GM21723 (cell line): ENCODE data around the gene RAP1GAP2.
"Not testable (repeated sequence)": the region's sequence is repeated elsewhere in the genome, so short reads cannot be mapped to it uniquely, and the experiment has no call there.

Experiments used
- ATAC-seq: cut with Tn5 transposase; IDR thresholded peaks from one replicate; pipeline ENCODE4 v1.9.1; 2021; ENCODE audit warnings: mild to moderate bottlenecking, moderate library complexity; ENCODE audit not compliant: unreplicated experiment

RAP1GAP2 gene

DNA sequence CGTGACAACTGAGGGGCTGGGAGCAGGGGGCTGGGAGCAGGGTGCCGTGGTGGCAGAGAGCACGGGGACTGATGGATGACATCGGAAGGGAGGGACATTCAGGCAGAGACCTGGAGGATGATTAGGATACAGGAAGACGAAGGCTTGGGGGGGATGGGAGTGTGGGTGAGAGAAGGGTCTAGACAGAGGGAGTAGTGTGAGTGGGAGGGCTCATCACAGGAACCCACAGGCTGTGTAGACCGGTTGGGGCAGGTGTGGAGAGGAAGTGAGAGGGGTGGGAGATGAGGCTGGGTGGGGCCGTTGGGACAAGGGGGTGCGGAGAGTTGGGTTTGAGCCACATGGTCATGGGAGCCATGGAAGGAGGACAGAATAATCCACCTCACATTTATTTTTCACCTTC, 83.8 kb downstream of the RAP1GAP2 start:
- ATAC-seq, result no peak

DNA sequence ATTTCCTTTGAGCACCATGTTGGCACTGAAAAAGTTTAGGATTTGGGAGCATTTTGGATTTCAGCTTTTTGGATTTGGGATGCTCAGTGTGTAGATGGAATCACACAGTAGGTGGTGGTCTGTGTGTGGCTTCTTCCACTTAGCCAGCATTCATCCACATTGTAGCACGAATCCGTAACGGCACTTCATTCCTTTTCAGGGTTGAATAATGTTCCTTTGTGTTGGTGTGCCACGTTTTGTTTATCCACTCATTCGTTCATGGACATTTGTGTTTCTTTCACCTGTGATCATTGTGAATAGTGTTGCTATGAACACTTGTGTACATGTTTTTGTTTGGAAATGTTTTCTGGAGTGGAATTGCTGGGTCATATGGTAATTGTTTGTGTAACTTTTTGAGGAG, 85.1 kb downstream of the RAP1GAP2 start:
- no peak for ATAC-seq

DNA sequence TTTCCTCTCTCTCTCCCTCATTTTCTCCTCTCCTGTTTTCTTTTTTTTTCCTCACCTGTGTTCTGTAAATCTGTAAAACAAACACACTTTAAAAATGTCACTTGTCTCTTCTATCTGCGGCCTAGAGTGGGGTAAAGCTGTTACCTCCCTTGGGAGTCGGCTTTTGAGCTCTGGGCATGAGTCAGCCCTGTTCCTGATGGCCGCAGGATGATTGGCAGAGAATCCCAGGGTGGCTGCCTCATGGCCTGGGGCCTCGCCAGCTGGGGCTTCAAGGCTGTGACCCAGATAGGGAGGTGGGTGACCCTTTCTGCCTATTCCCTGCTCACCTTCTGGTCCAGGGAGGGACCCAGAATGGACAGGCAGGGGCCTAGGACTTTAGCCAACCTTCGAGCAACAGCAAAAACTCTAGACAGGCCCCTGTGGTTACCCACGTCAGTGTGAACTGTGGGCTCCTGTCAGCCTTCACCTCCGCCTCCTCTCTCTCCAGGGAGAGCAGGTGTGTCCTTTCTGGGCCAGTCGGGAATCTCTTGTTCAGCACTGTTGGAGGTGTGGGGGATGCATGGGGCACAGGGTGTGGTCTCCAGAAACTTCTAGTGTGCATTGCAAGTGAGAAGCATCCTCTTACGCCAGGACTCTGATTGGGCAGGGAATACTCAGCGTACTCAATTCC, 87.4 kb downstream of the RAP1GAP2 start:
- no peak for ATAC-seq

DNA sequence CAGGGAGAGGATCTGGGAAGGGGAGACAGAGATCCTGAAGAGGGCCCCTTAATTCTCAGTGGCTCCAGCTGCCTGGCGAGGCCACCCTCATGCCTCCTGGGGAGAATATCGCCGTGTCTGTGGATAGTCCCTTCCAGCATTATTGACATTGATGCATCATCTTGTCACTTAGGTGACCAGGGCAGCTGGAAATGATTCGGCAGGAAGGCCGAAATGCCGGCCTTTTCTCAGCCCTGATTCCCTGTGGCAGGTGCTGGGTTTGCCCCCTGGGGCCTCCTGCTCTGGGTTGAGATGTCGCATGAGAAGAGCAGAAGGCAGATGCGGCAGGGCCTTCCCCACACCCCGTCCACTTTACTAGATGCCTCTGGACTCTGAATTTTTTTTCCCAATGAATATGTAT, 89.5 kb downstream of the RAP1GAP2 start:
- ATAC-seq, result no peak

DNA sequence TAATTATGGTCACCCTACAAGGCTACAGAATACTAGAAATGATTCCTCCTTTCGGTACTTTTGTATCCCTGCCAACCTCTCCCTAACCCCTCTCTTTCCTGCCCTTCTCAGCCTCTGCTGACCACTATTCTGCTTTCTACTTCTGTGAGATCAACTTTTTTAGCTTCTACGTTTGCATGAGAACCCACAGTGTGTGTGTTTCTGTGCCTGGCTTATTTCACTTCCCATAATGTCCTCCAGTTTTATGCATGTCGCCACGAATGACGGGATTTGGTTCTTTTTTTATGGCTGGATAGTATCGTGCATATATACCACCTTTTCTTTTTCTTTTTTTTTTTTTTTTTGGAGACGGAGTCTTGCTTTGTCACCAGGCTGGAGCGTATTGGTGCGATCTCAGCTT, 92.1 kb downstream of the RAP1GAP2 start:
- no peak for ATAC-seq

DNA sequence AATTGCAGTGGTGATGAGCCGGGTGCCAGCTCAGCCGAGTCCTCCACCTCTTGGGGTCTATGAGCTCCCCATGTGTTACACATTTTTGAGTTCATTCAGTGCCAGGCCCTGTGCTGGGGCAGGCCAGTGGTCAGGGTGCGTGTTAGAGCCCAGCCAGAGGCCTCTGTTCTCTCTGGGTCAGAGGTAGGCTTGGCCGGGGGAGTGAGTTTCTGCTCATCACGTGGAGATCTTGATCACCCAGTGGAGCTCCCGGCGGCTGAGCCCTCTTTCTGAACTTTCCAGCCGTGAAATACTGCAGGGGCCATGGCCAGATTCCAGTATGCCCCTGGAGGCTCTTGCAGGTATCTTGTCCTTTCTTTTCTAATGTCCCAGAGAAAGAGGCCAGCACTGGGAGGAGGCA, 93.0 kb downstream of the RAP1GAP2 start:
- no peak for ATAC-seq

DNA sequence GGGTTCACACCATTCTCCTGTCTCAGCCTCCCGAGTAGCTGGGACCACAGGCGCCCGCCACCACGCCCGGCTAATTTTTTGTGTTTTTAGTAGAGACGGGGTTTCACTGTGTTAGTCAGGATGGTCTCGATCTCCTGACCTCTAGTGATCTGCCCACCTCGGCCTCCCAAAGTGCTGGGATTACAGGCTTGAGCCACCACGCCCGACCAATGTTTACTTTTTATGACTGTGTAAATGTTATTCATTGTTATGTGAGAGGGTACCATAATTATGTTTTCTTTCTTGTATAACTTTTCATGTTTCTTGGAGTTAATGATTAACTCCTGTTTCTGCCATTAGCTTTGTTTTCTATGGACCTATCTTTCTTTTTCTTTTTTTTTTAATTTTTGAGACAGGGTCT, 94.5 kb downstream of the RAP1GAP2 start:
- not testable (repeated sequence) for ATAC-seq

DNA sequence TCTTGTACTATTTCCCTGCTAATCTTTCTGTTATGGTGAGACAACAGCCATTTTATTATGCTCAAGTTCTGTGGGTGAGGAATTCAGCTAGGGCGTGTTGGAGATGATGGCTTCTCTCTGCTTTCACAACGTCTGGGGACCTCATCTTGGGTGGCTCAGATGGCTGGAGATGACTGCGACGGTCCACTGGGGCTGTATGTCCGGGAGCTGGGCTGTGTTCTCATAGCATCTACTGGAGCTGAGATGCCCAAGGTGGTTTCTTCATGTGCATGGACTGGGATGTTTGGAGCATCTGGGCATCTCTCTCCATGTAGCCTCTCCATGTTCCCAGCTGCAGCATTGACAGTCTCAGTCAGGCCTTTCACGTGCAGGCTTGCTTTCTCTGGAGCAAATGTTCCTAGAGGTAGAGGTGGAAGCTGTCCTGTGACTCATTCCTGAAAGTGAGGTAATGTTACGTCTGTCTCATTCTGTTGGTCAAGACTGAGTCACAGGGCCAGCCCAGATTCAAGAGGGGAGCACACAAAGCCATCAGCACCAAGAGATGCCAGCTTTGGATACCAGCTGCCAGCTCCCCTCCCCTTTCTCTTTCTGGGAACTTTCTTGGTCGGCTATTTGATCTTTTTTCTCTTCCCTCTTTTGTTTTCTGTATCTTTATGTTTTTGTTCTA, 96.2 kb downstream of the RAP1GAP2 start:
- no peak for ATAC-seq

DNA sequence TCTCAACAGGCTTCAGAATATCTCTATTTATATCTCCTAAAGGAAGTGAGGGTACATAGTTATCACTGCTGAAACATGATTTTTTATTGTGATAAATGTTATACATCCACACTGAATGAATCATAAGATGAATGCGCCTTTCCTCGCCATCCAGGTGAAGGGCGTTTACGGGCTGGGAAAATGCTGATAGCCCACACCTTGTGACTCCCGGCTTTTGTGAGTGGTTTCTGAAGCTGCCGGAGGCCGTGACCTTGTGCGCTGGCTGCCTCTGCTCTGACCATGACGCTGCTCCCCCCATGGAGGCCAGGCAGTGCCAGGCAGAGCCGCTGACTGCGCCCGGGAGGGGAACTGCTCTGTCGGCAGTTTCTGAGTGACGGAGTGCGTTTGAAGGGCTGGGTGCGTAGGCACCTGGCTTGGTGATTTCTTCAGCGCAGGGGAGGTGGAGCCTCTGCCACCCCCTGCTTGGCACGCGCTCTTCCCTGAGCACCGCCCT, 97.2 kb downstream of the RAP1GAP2 start:
- no peak for ATAC-seq

DNA sequence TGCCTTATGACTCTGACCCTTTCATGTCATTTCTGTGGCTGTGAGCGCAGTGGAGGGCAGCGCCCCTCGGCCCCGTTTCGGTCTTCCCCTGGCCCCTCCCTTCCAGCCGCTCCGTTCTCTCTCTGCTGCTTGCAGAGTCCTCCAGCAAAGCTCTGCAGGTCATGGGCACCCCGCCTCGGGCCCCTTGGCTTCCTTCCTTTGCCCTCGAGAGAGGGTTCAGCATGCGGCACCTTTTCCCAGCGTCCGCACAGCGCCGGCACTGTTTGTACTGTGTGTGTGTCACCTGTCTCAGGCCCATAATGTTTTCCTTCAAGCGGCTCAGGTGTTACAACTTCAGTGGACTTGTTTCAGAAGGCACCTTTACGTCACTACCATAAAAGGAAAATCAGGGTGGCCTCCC, 98.5 kb downstream of the RAP1GAP2 start:
- no peak for ATAC-seq

DNA sequence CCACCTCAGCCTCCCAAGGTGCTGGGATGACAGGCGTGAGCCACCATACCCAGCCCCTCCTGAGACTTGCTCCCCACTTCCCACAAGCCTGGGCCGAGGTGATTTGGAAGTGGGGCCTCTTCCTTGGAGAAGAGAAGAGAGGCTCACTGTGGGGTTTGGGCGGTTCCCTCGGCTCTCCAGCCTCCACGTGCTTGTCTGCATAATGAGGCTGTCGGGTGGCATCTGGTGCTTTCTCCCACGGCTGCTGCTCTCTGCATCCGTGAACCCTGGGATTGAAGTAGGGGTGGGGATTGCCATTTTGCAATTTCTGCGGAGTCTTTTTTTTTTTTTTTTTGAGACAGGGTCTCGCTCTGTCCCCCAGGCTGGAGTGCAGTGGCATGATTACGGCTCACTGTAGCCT, 101.4 kb downstream of the RAP1GAP2 start:
- no peak for ATAC-seq

DNA sequence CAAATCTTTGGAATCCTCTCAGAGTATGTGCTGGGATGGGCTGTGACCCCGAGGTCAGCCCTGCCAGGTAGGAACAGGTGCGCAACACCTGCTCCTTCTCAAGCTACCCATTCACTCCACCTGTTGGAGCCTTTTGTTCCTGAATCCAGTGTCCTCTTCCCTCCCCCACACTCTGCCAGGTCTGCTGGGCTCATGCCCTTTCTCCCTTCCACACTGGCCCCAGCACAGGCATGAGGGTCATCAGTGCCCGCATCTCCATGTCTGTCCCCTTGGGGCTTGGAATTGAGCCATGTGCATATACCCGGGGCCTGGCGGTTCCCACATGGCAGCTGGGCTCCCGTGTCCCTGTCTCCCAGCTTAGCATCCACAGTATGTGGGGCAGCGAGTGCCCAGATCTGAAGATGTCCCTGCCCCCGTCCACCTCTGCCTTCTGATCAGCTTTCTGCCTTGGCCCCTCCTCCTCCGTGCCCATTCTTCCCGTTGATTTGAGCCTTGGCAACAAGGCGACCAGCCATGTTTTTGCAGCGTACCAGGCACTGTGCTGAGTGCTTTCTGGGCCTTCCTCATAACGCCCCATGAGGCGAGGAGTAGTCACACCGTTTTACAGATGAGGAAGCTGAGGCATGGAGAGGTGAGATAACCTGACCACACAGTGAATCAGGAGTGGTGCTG, 102.2 kb downstream of the RAP1GAP2 start:
- no peak for ATAC-seq

DNA sequence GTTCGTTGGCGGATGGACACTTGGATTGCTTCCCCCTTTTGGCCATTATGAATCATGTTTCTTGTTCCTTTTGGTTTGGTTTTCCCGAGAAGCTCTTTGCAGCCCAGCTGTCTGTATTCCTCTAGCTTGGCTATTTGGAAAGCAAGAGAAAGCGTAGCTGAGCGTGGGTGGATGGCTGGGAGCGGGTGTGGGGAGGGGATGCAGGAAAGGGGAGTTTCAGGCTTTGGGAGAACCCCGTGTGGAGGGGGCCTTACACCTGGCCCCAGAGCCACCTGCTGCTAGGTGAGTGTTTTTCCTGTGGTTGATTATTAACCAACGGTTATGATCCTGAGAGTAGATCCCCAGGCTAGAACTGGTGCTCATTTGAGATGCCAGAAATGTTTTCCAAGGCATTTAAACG, 103.7 kb downstream of the RAP1GAP2 start:
- ATAC-seq, result no peak

DNA sequence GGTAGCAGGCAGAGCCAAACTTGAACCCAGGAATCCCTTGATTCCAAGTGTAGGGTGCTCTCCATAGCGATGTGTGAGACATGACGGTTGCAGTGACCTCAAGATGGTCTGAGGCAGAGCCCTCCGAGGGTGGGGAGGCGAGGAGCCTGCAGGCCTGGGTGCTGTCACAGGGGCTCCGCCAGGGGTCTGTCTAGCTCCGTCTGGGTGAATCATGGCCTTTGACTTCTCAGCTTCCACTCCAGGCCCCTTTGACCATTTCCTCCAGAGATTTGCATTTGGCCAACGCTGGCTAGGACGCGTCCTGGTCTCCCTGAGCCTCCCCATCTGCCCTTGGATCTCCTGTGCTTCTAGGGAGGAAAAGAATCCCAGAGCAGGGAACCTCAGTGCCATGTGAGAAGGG, 104.6 kb downstream of the RAP1GAP2 start:
- no peak for ATAC-seq

DNA sequence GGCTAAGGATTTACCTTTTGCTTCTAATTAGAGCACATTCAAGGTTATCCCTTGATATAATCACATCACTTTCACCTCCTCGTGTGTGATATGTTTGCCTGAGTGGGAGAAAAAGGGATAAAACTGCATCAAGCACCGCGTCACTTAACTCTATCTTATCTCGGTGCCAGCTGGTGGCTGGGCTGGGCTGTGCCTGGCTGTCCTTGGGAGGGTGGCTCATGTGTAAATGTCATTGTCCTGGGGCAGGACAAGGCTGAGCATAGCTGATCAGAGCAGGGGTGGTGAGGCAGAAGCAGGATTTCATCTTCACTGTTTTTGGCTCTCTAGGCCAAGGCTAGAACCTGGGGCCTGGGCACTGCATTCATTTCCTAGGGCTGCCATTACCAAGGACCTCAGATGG, 105.3 kb downstream of the RAP1GAP2 start:
- no peak for ATAC-seq

DNA sequence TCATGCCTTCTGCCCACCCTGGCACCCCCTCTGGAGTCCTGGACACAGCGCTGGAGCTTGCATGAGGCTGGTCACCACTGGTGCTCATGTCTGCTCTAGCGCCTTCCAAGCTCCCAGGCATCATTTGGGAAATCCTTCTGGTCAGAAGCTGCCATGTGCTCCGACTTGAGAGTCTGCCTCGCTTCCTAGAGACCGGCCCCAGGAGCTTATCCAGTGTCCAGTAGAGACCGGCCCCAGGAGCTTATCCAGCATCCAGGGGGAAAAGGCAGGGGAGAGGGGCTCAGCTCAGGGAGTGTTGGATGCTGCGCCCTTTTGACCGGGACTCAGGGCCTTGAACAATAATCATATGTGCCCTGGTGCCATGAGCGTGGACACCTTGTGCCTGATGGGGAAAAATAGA, 106.3 kb downstream of the RAP1GAP2 start:
- ATAC-seq, result no peak

DNA sequence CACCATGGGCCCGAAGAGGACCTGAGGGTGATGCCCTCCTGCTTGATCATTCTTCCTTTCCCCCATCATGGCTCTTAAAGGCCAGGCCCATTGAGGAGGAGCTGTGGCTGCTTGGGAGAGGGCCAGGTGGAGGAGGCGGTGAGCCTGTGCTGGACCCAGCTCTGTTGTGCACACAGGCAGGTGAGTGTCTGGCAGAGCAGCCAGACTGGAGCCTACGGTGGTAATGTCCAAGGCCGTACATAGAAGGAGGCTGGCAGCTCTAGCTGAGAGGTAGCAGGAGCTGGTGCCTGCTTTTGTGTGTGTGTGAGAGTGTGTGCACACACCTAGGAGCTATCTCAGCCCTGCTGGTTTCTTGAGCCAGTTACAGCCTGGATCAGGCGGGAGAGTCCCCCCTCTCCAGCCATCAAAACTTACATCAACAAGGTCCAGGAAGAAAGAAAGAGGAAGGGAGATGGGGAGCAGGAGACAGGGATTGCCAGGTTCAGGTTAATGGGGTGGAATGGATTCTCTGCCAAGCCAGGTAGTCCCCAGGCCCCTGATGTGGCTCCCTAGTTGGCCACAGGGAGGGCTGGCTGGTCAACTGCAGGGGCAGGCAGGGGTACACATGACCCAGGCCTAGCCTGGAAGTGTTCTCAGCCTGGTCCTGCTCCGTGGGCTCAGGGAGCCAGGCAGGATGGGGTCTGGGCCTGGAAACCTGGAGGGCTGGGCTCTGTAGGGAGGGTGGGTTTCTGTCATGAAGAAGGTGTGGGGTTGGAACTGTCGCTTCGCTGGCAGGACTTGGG, 107.1 kb downstream of the RAP1GAP2 start:
- no peak for ATAC-seq

DNA sequence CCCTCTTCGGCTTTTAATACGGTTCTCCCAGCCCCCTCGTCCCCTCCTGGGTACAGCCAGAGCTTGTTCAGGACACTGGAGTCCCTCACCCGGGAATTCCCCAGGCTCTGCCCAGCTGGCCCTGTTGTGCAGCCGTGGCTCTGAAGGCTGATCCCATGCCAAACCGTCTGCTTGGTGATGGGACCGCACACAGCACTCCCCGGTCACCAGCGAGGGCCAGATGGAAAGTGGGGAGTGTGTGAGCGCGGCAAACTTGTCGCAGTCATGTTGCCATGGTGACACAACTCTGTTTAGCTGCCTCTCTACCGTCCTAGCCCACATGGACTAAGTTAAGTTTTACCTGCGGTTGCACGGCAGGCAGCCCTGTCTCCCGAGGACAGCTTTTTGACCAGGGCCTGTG, 107.9 kb downstream of the RAP1GAP2 start:
- no peak for ATAC-seq

DNA sequence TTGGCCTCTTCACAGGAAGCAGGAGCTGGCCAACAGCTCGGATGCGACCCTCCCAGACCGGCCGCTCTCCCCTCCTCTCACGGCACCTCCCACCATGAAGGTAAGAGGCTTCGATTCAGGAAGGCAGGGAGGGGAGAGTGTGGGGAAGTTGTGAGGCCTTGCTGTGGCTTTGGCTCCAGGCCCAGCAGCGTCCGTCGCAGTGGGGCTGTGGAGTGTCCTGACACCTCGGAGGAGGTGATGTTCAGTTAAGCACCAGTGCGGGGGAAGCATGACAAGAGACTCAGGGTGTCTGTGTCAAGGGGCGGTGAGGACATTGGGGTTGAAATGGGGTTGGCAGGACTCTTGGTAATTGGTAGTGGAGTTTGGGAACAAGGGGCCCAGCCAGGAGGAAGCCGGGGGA, 109.0 kb downstream of the RAP1GAP2 start:
- no peak for ATAC-seq

DNA sequence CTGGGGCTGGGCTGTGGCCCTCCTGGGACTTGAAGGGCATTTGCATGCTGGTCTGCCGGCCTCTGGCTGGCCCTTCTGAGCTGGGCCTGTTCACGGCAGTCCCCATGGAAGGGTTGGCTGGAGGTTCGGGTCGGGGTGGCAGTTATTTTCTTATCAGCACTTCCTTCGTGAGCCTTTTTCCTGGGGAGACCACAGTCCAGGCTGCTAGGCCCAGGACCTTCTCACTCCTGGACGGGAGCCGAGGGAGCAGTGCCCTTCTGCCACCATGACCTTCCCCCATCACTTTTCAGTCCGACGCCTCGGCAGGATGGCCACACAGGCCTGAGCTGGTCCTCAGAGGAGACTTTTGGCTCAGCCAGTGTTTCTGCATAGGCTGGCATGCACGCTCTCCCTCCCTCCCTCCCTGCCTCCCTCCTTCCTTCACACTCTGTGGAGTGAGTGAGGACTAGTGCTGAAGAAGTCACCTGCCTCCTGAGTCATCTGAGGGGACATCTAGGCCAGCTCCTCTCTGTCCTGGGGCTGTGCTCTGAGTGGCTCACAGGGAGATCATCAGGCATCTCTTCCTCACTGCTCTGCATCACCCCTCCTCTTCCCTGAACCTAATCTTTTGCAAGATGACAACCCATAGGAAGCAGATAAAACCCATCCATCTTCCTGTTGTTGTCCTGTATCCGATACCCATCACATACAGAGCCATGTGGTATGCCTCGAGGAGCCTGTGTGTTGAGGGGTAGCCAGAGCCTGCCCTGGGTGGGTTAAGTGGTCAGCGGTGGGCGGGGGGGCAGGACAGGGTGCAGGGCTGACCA, 109.7 kb downstream of the RAP1GAP2 start:
- ATAC-seq, result no peak

DNA sequence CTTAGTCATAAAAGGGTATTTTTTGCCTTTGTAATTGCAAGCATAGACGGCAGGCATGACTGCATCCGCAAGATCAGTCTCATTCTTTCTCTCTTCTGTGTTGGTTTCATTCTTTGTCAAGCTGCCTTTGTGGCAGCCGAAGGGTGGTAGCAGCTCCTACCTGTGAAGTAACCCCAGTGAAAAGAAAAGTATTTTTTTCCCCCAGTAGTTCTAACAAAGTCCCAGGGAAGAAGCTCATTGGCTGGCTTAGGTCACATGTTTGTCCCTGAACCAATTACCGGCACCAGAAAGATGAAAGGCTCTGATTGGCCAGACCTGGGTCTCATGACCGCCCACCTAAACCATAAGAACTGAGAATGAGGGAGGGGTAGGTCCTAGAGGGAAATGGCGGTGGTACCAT, 110.7 kb downstream of the RAP1GAP2 start:
- no peak for ATAC-seq
